ENCODE measurements around the gene UPK3BL2. TPM values are rescaled to one million over a fixed set of nuclear protein-coding genes. Genes with fewer than 3 reads are reported as not detected.
"Not testable (repeated sequence)": the region's sequence is repeated elsewhere in the genome, so short reads cannot be mapped to it uniquely, and the experiment has no call there.

The UPK3BL2 gene, protein sequence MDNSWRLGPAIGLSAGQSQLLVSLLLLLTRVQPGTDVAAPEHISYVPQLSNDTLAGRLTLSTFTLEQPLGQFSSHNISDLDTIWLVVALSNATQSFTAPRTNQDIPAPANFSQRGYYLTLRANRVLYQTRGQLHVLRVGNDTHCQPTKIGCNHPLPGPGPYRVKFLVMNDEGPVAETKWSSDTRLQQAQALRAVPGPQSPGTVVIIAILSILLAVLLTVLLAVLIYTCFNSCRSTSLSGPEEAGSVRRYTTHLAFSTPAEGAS
- total RNA-seq = 10 to 100 TPM in 1 of 2 donors, 1 to 10 TPM in 1; 9.0 to 13.7 TPM

DNA sequence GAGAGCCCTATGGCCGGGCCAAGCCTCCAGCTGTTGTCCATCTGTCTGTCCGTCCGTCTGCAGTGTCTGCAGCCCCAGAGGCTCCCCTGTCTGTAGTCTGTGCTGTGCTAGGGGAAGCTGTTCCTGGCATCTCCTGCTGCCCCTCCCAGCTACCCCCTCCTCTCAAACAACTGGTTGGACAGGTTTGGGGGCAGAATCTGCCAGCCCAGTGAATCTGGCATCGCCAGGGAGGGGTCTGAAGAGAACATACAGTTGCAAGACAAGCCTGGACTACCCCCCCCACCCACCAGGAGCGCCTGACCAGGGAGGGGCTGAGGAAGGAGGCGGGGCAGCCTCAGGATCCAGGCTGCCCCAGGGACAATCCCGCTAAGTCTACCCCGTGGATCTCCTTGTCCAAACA lies at the start of gene UPK3BL2:
TSS of gene UPK3BL2 (minus strand) at position 101 of the 400 bp plus-strand sequence. CDS start at position 41, 60 bp downstream.
- H3K4me1 ChIP-seq; DNase-seq; H3K4me3 ChIP-seq; H3K9ac ChIP-seq (ENCODE audit: low read depth in 2 of 2, low read length in 2 of 2); H3K27me3 ChIP-seq; H3K27ac ChIP-seq; intact Hi-C loops (cut with DNase I); H3K36me3 ChIP-seq; H3K9me3 ChIP-seq: not testable (repeated sequence)

DNA sequence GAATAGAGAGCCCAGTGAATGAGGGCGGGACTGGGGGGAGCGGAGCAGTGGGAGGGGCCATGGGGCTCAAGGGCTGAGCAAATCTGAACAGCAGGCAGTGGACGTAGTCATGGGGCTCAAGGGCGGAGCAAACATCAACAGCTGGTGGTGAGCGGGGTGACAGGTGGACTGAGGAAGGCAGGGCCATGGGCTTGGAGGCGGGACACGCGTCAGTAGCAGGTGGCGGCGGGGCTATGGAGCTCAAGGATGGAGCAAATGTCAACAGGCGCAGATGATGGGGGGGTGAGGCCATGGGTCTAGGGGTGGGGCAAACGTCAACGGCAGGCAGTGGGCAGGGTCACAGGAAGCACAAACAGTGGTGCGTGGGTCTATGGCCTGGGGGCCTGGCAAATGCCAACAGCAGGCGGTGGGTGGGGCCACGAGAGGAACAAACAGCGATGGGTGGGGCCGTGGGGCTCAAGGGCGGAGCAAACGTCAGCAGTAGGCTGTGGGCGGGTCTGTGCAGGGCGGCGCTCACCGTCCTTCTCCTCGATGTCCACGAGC lies 49.1 kb upstream of the UPK3BL2 start:
- H3K27ac ChIP-seq; H3K9ac ChIP-seq (ENCODE audit: low read depth in 2 of 2, low read length in 2 of 2); intact Hi-C loops (cut with DNase I); H3K27me3 ChIP-seq; H3K4me1 ChIP-seq; H3K4me3 ChIP-seq; H3K9me3 ChIP-seq; H3K36me3 ChIP-seq: not testable (repeated sequence)
- DNase-seq = peak; percentile 85

DNA sequence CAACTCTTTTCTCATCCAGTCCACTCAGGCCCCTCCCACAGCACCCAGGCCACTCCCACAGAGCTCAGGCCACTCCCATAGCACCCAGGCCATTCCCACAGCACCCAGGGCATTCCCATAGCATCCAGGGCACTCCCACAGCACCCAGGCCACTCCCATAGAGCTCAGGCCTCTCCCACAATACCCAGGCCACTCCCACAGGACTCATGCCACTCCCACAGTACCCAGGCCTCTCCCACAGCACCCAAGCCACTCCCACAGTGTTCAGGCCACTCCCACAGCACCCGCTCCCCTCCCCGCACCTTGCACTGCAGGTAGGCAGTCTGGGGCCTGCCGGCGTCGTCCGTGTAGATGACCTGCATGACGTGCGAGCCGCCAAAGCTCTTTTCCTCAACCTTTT lies 46.4 kb upstream of the UPK3BL2 start:
- H3K4me1 ChIP-seq; intact Hi-C loops (cut with DNase I); H3K27me3 ChIP-seq; H3K27ac ChIP-seq; H3K4me3 ChIP-seq; H3K9ac ChIP-seq (ENCODE audit: low read depth in 2 of 2, low read length in 2 of 2); H3K9me3 ChIP-seq; DNase-seq; H3K36me3 ChIP-seq: not testable (repeated sequence)

DNA sequence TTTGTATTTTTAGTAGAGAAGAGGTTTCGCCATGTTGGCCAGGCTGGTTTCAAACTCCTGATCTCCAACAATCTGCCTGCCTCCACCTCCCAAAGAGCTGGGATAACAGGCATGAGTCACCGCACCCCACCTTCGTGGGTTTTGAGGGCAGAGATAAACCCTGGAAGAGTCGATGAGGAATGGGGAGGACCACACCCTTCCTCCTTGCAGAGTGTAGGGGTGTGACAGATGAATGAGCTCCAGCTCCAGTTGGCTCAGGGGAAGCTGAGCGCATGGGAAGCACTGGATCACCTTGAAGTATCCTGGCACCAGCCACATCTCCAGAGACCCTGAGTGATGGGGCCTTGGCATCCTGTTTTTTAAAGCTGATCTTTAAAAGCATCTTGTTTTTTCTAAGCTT lies 40.0 kb upstream of the UPK3BL2 start:
- DNase-seq; H3K27ac ChIP-seq; intact Hi-C loops (cut with DNase I); H3K36me3 ChIP-seq; H3K27me3 ChIP-seq; H3K4me1 ChIP-seq; H3K9ac ChIP-seq (ENCODE audit: low read depth in 2 of 2, low read length in 2 of 2); H3K4me3 ChIP-seq; H3K9me3 ChIP-seq: not testable (repeated sequence)

DNA sequence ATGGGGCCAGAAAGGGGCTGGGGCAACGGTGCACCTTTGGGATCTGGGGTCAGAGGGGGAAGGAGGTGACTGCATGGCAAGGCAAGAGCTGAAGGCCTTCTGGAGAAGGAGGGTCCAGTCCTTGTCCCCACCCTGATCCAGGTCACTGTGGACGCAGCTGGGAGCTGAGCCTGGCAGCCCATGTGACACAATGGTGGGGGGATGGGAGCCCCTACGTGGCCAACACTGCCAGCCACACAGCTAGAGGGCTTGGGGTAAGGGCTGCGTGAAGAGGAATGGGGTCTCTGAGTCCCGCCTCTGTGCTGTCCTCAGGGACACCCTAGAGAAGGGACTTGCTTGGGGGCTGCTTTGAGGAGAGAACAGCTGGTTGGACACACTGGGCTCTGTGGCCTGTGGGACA lies 38.2 kb upstream of the UPK3BL2 start:
- H3K4me1 ChIP-seq; DNase-seq; H3K9ac ChIP-seq (ENCODE audit: low read depth in 2 of 2, low read length in 2 of 2); intact Hi-C loops (cut with DNase I); H3K27me3 ChIP-seq; H3K36me3 ChIP-seq; H3K4me3 ChIP-seq; H3K27ac ChIP-seq; H3K9me3 ChIP-seq: not testable (repeated sequence)

DNA sequence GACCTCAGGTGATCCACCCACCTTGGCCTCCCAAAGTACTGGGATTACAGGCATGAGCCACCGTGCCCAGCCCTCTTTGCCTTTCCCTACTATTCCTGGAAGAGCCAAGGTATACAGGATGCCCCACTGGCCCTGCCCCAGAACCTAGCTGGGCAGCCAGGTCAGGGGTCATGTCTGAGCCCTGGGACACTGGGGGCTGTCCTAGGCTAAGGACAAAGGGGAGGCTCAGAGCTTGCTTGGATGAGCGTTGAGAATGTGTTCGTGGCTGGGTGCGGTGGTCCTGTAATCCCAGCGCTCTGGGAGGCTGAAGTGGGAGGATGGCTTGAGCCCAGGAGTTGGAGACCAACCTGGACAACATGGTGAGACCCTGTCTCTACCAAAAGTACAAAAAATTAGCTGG lies 35.0 kb upstream of the UPK3BL2 start:
- H3K27ac ChIP-seq; H3K27me3 ChIP-seq; H3K4me1 ChIP-seq; intact Hi-C loops (cut with DNase I); H3K9ac ChIP-seq (ENCODE audit: low read depth in 2 of 2, low read length in 2 of 2); H3K4me3 ChIP-seq; H3K36me3 ChIP-seq; H3K9me3 ChIP-seq: not testable (repeated sequence)
- DNase-seq = peak; percentile 17

DNA sequence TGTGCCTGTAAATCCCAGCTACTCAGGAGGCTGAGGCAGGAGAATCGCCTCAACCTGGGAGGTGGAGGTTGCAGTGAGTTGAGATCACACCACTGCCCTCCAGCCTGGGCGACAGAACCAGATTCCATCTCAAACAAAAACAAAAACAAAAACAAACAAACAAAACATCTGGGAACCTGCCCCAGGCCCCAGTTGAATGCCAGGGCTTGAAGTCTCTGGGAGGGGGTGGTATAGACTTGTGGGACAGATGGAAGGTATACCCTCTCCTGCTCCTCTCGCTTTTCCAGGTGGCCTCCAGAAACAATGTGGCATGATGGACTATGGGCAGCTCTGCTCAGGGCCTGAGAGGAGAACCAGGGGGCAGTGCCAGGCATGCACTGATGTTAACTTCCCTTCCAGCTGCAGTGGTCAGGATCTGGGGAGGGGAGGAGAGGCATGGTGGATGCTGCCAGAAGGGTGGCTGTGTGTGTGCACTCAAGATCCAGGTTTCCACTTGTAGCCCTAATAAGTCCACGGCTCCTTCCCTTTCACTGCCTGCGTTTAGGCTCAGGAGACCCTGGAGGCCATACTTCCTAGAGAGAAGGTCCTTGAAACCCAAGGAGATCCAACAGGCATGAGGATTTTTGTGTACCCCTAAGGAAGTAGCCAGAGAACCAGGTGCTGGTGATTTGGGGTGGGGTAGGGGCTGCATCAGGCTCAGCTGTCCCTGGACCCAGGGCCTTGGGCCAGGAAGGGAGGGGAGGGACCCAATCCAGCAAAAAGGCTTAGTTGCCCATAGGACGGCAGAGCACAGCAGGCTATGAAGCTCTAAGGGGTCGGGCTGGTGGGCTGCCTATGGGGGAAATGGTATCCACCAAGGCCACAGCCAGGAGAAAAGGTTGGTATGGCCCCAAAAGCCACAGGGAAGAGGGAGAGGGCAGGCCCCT lies 34.1 kb upstream of the UPK3BL2 start:
- H3K4me3 ChIP-seq; H3K27me3 ChIP-seq; intact Hi-C loops (cut with DNase I); H3K36me3 ChIP-seq; H3K27ac ChIP-seq; H3K9me3 ChIP-seq; H3K9ac ChIP-seq (ENCODE audit: low read depth in 2 of 2, low read length in 2 of 2); H3K4me1 ChIP-seq: not testable (repeated sequence)
- peak; percentile 15 for DNase-seq

DNA sequence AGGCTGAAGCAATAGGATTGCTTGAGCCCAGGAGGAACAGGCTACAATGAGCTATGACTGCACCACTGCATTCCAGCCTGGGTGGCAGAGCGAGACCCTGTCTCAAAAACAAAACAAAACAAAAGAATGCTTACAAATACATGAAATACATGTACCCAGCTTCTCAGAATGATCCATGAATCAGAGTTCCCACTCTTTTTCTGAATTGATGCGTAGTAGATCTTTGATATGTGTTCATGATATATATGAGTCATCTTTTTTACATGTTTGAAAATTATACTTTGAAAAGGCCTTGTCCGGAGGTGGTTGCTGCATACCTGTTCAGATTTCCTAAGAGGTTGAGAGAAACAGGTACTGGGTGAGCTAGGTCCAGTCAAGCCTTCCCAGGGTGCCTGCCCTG lies 32.9 kb upstream of the UPK3BL2 start:
- intact Hi-C loops (cut with DNase I); H3K4me1 ChIP-seq; H3K9ac ChIP-seq (ENCODE audit: low read depth in 2 of 2, low read length in 2 of 2); DNase-seq; H3K4me3 ChIP-seq; H3K27ac ChIP-seq; H3K9me3 ChIP-seq; H3K27me3 ChIP-seq; H3K36me3 ChIP-seq: not testable (repeated sequence)

DNA sequence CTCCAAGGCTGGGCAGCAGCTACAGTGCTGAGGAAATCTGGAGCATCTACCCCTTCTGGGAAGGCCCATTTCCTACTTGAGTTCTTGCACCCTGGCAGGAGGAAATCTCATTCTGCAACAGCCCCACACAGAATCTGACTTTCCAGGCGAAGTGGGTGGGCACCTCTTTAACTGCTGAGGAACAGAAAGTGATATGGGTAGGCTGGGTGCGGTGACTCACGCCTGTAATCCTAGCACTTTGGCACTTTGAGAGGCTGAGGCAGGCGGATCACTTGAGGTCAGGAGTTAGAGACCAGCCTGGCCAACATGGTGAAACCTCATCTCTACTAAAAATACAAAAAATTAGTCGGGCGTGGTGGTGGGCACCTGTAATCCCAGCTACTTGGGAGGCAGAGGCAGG lies 31.1 kb upstream of the UPK3BL2 start:
- H3K9ac ChIP-seq (ENCODE audit: low read depth in 2 of 2, low read length in 2 of 2); H3K36me3 ChIP-seq; intact Hi-C loops (cut with DNase I); DNase-seq; H3K27ac ChIP-seq; H3K27me3 ChIP-seq; H3K4me1 ChIP-seq; H3K9me3 ChIP-seq; H3K4me3 ChIP-seq: not testable (repeated sequence)

All from colonic mucosa (tissue), 4 donors.